Gastroesophageal sphincter (tissue), 4 donors: ENCODE results near the gene PPARA. TPM values are rescaled to one million over a fixed set of nuclear protein-coding genes. Genes with fewer than 3 reads are reported as not detected.

Experiments
- ATAC-seq: fragments of 150-250 bp; one replicate; pipeline ENCODE4 v1.9.1; 2016; ENCODE audit warnings: mild to moderate bottlenecking, moderate library complexity
- H3K27ac ChIP-seq, 4 donors: fragments of 200-600 bp; sonication (generic) in 3 of 4; 1 replicate in 3 of 4; 2 replicates in 1 of 4; pipeline ENCODE4 v1.5.1; 2016 to 2019
- H3K27me3 ChIP-seq: fragments of 200-600 bp; sonication (generic); one replicate; pipeline ENCODE4 v1.5.1; 2019
- H3K36me3 ChIP-seq, 2 donors: fragments of 200-600 bp; sonication (generic); one replicate each; pipeline ENCODE4 v1.5.1; 2019; ENCODE audit warnings: control low read depth in 1 of 2
- H3K4me1 ChIP-seq, 3 donors: fragments of 200-600 bp; sonication (generic); 1 replicate in 2 of 3; 2 replicates in 1 of 3; pipeline ENCODE4 v1.5.1; 2016 to 2019; ENCODE audit warnings: control low read depth in 2 of 3
- H3K4me3 ChIP-seq, 2 donors: fragments of 200-600 bp; sonication (generic); one replicate each; pipeline ENCODE4 v1.5.1; 2019; ENCODE audit warnings: mild to moderate bottlenecking in 1 of 2, moderate library complexity in 1 of 2
- H3K9me3 ChIP-seq, 3 donors: fragments of 200-600 bp; sonication (generic); one replicate each; pipeline ENCODE4 v1.5.1; 2017 to 2019; ENCODE audit warnings: control low read depth in 2 of 3
- CTCF ChIP-seq, 4 experiments: fragments of 200-600 bp in 2 of 4; fragments of 450-650 bp in 2 of 4; sonication (generic) in 1 of 4; IDR thresholded peaks; one replicate each; pipeline ENCODE4 v1.5.1; 2017 to 2019; ENCODE audit warnings: antibody characterized with exemption in 4 of 4, mild to moderate bottlenecking in 2 of 4, moderate library complexity in 2 of 4
- EP300 ChIP-seq: sonication (generic); formaldehyde crosslinking; IDR thresholded peaks from one replicate; pipeline ENCODE4 v1.6.1; 2017; ENCODE audit warnings: antibody characterized with exemption, mild to moderate bottlenecking
- POLR2A ChIP-seq, 2 donors: fragments of 450-650 bp; IDR thresholded peaks; one replicate each; pipeline ENCODE4 v1.6.1; 2017; ENCODE audit warnings: antibody characterized with exemption in 2 of 2, mild to moderate bottlenecking in 2 of 2, moderate library complexity in 1 of 2
- POLR2AphosphoS5 ChIP-seq: sonication (generic); formaldehyde crosslinking; IDR thresholded peaks from one replicate; pipeline ENCODE4 v1.6.1; 2017; ENCODE audit warnings: antibody characterized with exemption
- WGBS, 2 donors: methylation state at CpG; one replicate each; pipeline ENCODE4 v1.1.5; 2018; ENCODE audit warnings: low coverage in 1 of 2; 5-methylcytosine and 5-hydroxymethylcytosine counted together
- total RNA-seq, 4 donors: library from RNA; depleted of rRNA; stranded (reverse); fragments of >200 nt; gene quantifications; one replicate each; pipeline ENCODE4 v1.1.0, GENCODE V29; 2016

The PPARA gene
- total RNA-seq, 4 donors from 2014 or later = 19.5 to 28.5 (median 26.9) TPM

GRCh38 chr22:46220921-46221320 is 70.6 kb downstream of the PPARA start:
- Histone ChIP-seq H3K27me3 (no peaks in the 10 kb centered on the region), H3K27ac (no peak overlapping the region), H3K9me3 (no peaks in the 10 kb centered on the region), H3K4me3 (no peak overlapping the region), H3K36me3 (peaks cover 0 to 95% of the 10 kb centered on the region in 2 donors), H3K4me1 (no peaks in the 10 kb centered on the region)
- no peak for ATAC-seq
- TF ChIP-seq POLR2AphosphoS5 (no peak), CTCF (IDR thresholded peaks at IDR 0.05) (no peak), POLR2A (IDR thresholded peaks at IDR 0.05) (no peak), EP300 (no peak)
- WGBS, 2 donors = 89 to 100% methylated on average over 2 to 3 of the region's 5 CpGs

- Histone ChIP-seq H3K4me3 (no peak overlapping the region), H3K36me3 (peaks cover 0 to 82% of the 10 kb centered on the region in 2 donors), H3K4me1 (no peaks in the 10 kb centered on the region), H3K27me3 (no peaks in the 10 kb centered on the region), H3K9me3 (no peaks in the 10 kb centered on the region), H3K27ac (no peak overlapping the region)
- 85 to 97% methylated on average over 5 to 16 of the region's 23 CpGs for WGBS, 2 donors
- TF ChIP-seq POLR2AphosphoS5 (no peak), EP300 (no peak), CTCF (IDR thresholded peaks at IDR 0.05) (no peak), POLR2A (IDR thresholded peaks at IDR 0.05) (no peak)
- ATAC-seq = no peak
Observed at GRCh38 chr22:46224044-46224897, 73.9 kb downstream of the PPARA start.

GRCh38 chr22:46224898-46225290 is 74.6 kb downstream of the PPARA start:
- ATAC-seq = no peak
- TF ChIP-seq POLR2AphosphoS5 = no peak
- TF ChIP-seq CTCF (IDR thresholded peaks at IDR 0.05) = no peak
- no peak for TF ChIP-seq EP300
- no peak for TF ChIP-seq POLR2A (IDR thresholded peaks at IDR 0.05)
- Histone ChIP-seq H3K4me3 (no peak overlapping the region), H3K4me1 (no peaks in the 10 kb centered on the region), H3K9me3 (no peaks in the 10 kb centered on the region), H3K36me3 (peaks cover 0 to 76% of the 10 kb centered on the region in 2 donors), H3K27me3 (no peaks in the 10 kb centered on the region), H3K27ac (no peak overlapping the region)
- WGBS, 2 donors = 79 to 96% methylated on average over 4 to 7 of the region's 10 CpGs

- ATAC-seq = no peak
- H3K4me3 ChIP-seq = no peak overlapping the region
- no peaks in the 10 kb centered on the region for H3K27me3 ChIP-seq
- H3K27ac ChIP-seq = no peak overlapping the region
- no peaks in the 10 kb centered on the region for H3K9me3 ChIP-seq
- TF ChIP-seq EP300 = no peak
- no peak for TF ChIP-seq CTCF (IDR thresholded peaks at IDR 0.05)
- TF ChIP-seq POLR2AphosphoS5 = no peak
- no peak for TF ChIP-seq POLR2A (IDR thresholded peaks at IDR 0.05)
- H3K4me1 ChIP-seq = no peaks in the 10 kb centered on the region
- 86 to 100% methylated on average over 2 of the region's 7 CpGs for WGBS, 2 donors
- peaks cover 0 to 68% of the 10 kb centered on the region in 2 donors for H3K36me3 ChIP-seq
Observed at GRCh38 chr22:46225631-46226030, 75.3 kb downstream of the PPARA start.

- WGBS, 2 donors = 93 to 94% methylated on average over 5 to 7 of the region's 7 CpGs
- H3K27ac ChIP-seq = no peak overlapping the region
- no peaks in the 10 kb centered on the region for H3K27me3 ChIP-seq
- H3K36me3 ChIP-seq = peaks cover 0 to 61% of the 10 kb centered on the region in 2 donors
- no peak for TF ChIP-seq POLR2A (IDR thresholded peaks at IDR 0.05)
- TF ChIP-seq CTCF (IDR thresholded peaks at IDR 0.05) = no peak
- TF ChIP-seq EP300 = no peak
- no peak for TF ChIP-seq POLR2AphosphoS5
- no peaks in the 10 kb centered on the region for H3K9me3 ChIP-seq
- no peak overlapping the region for H3K4me3 ChIP-seq
- ATAC-seq = no peak
- no peaks in the 10 kb centered on the region for H3K4me1 ChIP-seq
Observed at GRCh38 chr22:46226577-46226976, 76.3 kb downstream of the PPARA start.
